C4-2B (cell line): ENCODE measurements around the gene NFKB2.

Experiments used
- CTCF ChIP-seq: fragments of 450-650 bp; conservative IDR thresholded peaks from 2 replicates; pipeline ENCODE4 v1.5.1; 2017; ENCODE audit warnings: mild to moderate bottlenecking
- ZFX ChIP-seq: fragments of 450-650 bp; IDR thresholded peaks from 2 replicates; pipeline ENCODE4 v1.6.1; 2017

DNA sequence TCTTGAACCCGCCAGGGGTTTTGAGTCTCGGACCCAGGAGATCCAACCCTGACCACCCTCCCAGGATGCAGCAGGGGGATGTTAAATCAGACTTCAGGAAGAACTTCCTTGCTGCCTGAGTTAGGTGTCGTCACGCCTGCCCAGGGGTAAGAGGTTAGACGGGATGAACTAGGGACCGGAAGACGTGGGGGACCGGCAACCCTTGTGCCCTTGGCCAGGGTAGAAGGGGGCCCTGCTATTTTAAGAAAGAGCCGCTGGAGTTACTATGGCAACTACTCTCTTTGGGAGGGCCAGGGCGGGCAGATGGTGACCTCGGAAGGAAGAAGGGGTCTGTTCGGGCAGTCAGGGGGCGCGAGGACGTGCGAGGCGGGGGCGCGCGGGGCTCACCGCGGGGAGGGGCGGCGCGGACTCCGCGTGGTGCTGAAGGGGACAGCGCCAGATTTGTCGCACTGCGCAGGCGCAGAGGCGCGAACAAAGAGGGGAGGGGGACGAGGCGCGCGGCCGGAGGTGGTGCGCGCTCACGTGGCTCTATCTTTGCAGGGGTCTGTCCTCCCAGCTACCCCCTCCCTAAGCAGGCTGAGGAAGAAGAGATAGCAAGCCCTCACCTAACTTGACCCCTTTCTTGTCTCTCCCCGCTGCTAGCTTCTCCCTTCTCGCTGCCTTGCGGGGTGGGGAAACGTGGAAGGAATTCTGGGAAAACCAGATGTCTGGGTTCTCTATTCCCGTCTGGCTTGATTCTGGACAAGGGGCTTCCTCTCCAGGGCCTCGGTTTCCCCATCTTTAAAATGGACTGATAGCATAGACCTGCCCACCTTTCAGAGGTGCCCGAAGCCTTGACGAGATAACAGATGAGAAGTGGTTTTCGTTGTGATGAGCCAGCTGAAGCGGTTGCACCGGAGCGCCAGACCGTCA, 24.0 kb downstream of the NFKB2 start:
- no peak for TF ChIP-seq CTCF
- no peak for TF ChIP-seq ZFX
